HL-60 (cell line): ENCODE results near the gene AASDH.
"Not testable (repeated sequence)": the region's sequence is repeated elsewhere in the genome, so short reads cannot be mapped to it uniquely, and the experiment has no call there.

Experiments used
- DNase-seq, 2 experiments: peaks; one replicate each; pipeline ENCODE4 v3.0.0-alpha.2; 2010 to 2020; ENCODE audit warnings: low read depth in 1 of 2, low spot score in 1 of 2
- H3K27ac ChIP-seq: fragments of 250-450 bp; sonication (Bioruptor Pico); replicated peaks from 2 replicates; pipeline ENCODE4 v1.5.1; 2020; ENCODE audit warnings: mild to moderate bottlenecking, moderate library complexity
- H3K27me3 ChIP-seq: fragments of 250-450 bp; sonication (Bioruptor Pico); 2 replicates; pipeline ENCODE4 v1.5.1; 2021; ENCODE audit warnings: mild to moderate bottlenecking, moderate library complexity; ENCODE audit not compliant: insufficient read depth, poor library complexity, severe bottlenecking
- H3K4me3 ChIP-seq: replicated peaks from 2 replicates; pipeline ENCODE4 v1.5.1; 2011; ENCODE audit warnings: mild to moderate bottlenecking, control low read depth, low read length; ENCODE audit not compliant: insufficient read depth
- CTCF ChIP-seq: IDR thresholded peaks from one replicate; pipeline ENCODE4 v1.5.1; 2011; ENCODE audit warnings: low read length, control low read depth, inconsistent platforms; ENCODE audit not compliant: insufficient read depth
- GABPA ChIP-seq: IDR thresholded peaks from 2 replicates; pipeline ENCODE4 v1.6.1; 2012; ENCODE audit warnings: low read depth
- POLR2AphosphoS5 ChIP-seq: IDR thresholded peaks from 2 replicates; pipeline ENCODE4 v1.6.1; 2012; ENCODE audit warnings: low read depth
- REST ChIP-seq: IDR thresholded peaks from 2 replicates; pipeline ENCODE4 v1.6.1; 2012; ENCODE audit warnings: low read depth; ENCODE audit not compliant: insufficient replicate concordance
- SPI1 ChIP-seq: IDR thresholded peaks from 2 replicates; pipeline ENCODE4 v1.6.1; 2012; ENCODE audit warnings: low read depth, mild to moderate bottlenecking, borderline replicate concordance

Gene AASDH

GRCh38 chr4:56372774-56373173, 14.5 kb downstream of the AASDH start:
- Histone ChIP-seq H3K27me3 (no peaks in the 10 kb centered on the region), H3K4me3 (no peak overlapping the region), H3K27ac (no peak overlapping the region)
- no peak for DNase-seq
- TF ChIP-seq REST (no peak), SPI1 (no peak), GABPA (no peak), CTCF (no peak), POLR2AphosphoS5 (no peak)

DNA sequence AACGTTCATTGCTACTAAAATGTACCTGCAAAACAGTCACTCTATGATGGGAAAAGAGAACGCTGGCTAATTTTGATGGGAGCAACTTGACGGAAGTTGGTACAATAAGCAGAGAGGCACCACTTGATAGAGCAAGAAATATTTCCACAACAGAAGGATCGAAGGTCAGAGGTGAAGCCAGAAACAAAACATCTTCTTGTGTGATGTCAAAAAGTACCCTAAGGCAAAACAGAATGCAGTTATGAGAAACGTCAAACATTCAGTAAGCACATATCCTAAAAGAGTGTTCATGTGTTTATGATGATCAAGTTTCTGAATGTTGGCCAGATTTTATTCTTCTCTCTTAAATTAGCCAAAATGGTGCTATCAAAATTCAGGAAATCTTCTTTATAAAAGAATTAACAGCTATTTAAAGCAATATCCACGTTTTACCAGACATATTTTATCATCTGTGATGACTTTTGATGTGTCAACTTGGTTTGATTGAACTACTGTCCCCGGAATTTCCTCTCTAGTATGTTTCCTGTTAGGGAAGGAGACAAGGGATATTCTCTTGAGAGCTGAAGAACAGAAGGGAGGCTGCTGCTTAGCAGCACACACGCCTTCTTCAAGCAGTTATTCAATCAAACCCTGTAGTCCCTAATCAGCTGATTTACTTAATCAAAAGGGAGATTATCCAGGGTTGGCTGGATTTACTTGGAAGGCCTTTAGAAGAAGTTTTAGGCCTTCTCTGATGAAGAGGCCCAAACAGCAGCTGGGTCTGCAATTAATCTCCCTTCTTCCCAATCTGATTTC, 15.7 kb downstream of the AASDH start:
- Histone ChIP-seq H3K27ac (no peak overlapping the region), H3K27me3 (no peaks in the 10 kb centered on the region), H3K4me3 (no peak overlapping the region)
- no peak for TF ChIP-seq POLR2AphosphoS5
- TF ChIP-seq SPI1, result no peak
- TF ChIP-seq GABPA, result no peak
- TF ChIP-seq REST, result no peak
- TF ChIP-seq CTCF, result no peak
- DNase-seq, result no peak

- DNase-seq, result no peak
- TF ChIP-seq CTCF (no peak), REST (no peak), POLR2AphosphoS5 (no peak), SPI1 (no peak), GABPA (no peak)
- Histone ChIP-seq H3K4me3 (no peak overlapping the region), H3K27me3 (no peaks in the 10 kb centered on the region), H3K27ac (no peak overlapping the region)
These were observed 16.9 kb downstream of the AASDH start for GRCh38 chr4:56370377-56370776.

DNA sequence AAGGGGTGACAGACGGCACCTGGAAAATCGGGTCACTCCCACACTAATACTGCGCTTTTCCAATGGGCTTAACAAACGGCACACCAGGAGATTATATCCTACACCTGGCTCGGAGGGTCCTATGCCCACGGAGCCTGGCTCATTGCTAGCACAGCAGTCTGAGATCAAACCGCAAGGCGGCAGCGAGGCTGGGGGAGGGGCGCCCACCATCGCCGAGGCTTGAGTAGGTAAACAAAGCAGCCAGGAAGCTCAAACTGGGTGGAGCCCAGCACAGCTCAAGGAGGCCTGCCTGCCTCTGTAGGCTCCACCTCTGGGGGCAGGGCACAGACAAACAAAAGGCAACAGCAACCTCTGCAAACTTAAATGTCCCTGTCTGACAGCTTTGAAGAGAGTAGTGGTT, 24.3 kb downstream of the AASDH start:
- H3K27ac ChIP-seq, DNase-seq, H3K4me3 ChIP-seq, H3K27me3 ChIP-seq: not testable (repeated sequence)
